ENCODE data around the gene COL1A1.
A peak's percentile ranks its signal among the peaks of the same experiment; 100 is the strongest.

Gene COL1A1

GRCh38 chr17:50201276-50201854, at the start of gene COL1A1:
Gene COL1A1 (minus strand): TSS chr17:50201631. CDS start chr17:50201513, 118 bp downstream.
- ATAC-seq: peak; percentile 62
- TF ChIP-seq RARB (CRISPR knock-in tag; IDR thresholded peaks at IDR 0.05): 0 out of 2 replicates have a peak, but pooled peaks have one; percentile 14
- TF ChIP-seq TOX (CRISPR knock-in tag; IDR thresholded peaks at IDR 0.05; ENCODE audit: borderline replicate concordance): 0 out of 2 replicates have a peak, but pooled peaks have one; percentile 25
- TF ChIP-seq ZNF8 (CRISPR knock-in tag; IDR thresholded peaks at IDR 0.05): no peak

- TF ChIP-seq PATZ1 (CRISPR knock-in tag; IDR thresholded peaks at IDR 0.05; ENCODE audit: borderline replicate concordance) (no peak), ZFP30 (CRISPR knock-in tag; IDR thresholded peaks at IDR 0.05) (peak; percentile 96), ZNF565 (CRISPR knock-in tag; conservative IDR thresholded peaks at IDR 0.05; ENCODE audit: low read depth) (no peak), ARNTL (CRISPR knock-in tag; IDR thresholded peaks at IDR 0.05; ENCODE audit: borderline replicate concordance, low read depth) (no peak)
- ATAC-seq: no peak
These were observed 46.8 kb upstream of the COL1A1 start for GRCh38 chr17:50248255-50248654.

- no peak for ATAC-seq
- no peak for TF ChIP-seq ISL1 (CRISPR knock-in tag; IDR thresholded peaks at IDR 0.05)
- no peak for TF ChIP-seq RARB (CRISPR knock-in tag; IDR thresholded peaks at IDR 0.05)
- TF ChIP-seq PATZ1 (CRISPR knock-in tag; IDR thresholded peaks at IDR 0.05; ENCODE audit: borderline replicate concordance): no peak
- no peak for TF ChIP-seq ZNF8 (CRISPR knock-in tag; IDR thresholded peaks at IDR 0.05)
- TF ChIP-seq ZNF70 (CRISPR knock-in tag; IDR thresholded peaks at IDR 0.05): no peak
- no peak for TF ChIP-seq TCF4 (CRISPR knock-in tag; IDR thresholded peaks at IDR 0.05; ENCODE audit: borderline replicate concordance)
These were observed 43.3 kb upstream of the COL1A1 start for GRCh38 chr17:50244771-50245170.

GRCh38 chr17:50241431-50241830, 40.0 kb upstream of the COL1A1 start:
- TF ChIP-seq OSR1 (CRISPR knock-in tag; IDR thresholded peaks at IDR 0.05) (no peak), TSHZ2 (CRISPR knock-in tag; IDR thresholded peaks at IDR 0.05) (no peak), ARNTL (CRISPR knock-in tag; IDR thresholded peaks at IDR 0.05; ENCODE audit: borderline replicate concordance, low read depth) (no peak), POU6F1 (CRISPR knock-in tag; IDR thresholded peaks at IDR 0.05; ENCODE audit: borderline replicate concordance, low read depth) (no peak), TOX (CRISPR knock-in tag; IDR thresholded peaks at IDR 0.05; ENCODE audit: borderline replicate concordance) (no peak), TCF4 (CRISPR knock-in tag; IDR thresholded peaks at IDR 0.05; ENCODE audit: borderline replicate concordance) (no peak), SNAI2 (CRISPR knock-in tag; IDR thresholded peaks at IDR 0.05) (no peak), RARB (CRISPR knock-in tag; IDR thresholded peaks at IDR 0.05) (no peak), ZFP30 (CRISPR knock-in tag; IDR thresholded peaks at IDR 0.05) (no peak), CSDC2 (CRISPR knock-in tag; IDR thresholded peaks at IDR 0.05) (no peak), CSRNP3 (CRISPR knock-in tag; IDR thresholded peaks at IDR 0.05) (no peak)
- ATAC-seq: no peak

Data from SK-N-SH treated with all-trans-retinoic acid at 6 μM for 48 hours (cell line).